Measurements from ENCODE around the gene B4GALNT3. TPM values are rescaled to one million over a fixed set of nuclear protein-coding genes. Genes with fewer than 3 reads are reported as not detected.

Gene B4GALNT3
- total RNA-seq, 1 donor from 2014 or later: 2.9 TPM

DNA sequence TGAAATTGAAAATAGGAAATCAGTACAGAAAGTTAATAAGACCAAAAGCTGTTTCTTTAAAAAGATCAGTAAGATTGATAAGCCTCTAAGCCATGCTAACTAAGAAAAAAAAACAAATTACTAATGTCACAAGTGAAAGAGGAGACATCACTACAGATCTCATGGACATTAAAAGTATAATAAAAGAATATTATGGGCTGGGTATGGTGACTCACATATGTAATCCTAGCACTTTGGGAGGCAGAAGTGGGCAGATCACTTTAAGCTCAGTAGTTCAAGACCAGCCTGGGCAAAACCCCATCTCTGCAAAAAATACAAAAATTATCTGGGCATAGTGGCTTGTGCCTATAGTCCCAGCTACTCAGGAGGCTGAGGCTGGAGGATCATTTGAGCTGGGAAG is 30.5 kb downstream of the B4GALNT3 start:
- no peak for TF ChIP-seq CTCF (IDR thresholded peaks at IDR 0.05)
- Mint-ChIP-seq H3K27ac (ENCODE audit: unreplicated experiment) (no peak overlapping the region), H3K9me3 (ENCODE audit: low read depth) (peaks cover 44% of the 10 kb centered on the region), H3K36me3 (ENCODE audit: low read depth) (peaks cover 13% of the 10 kb centered on the region), H3K27me3 (ENCODE audit: low read depth) (peaks cover 5% of the 10 kb centered on the region), H3K4me1 (ENCODE audit: low read depth) (peaks cover 3% of the 10 kb centered on the region), H3K4me3 (ENCODE audit: unreplicated experiment) (no peak overlapping the region)
- DNase-seq (ENCODE audit: low spot score): no peak

DNA sequence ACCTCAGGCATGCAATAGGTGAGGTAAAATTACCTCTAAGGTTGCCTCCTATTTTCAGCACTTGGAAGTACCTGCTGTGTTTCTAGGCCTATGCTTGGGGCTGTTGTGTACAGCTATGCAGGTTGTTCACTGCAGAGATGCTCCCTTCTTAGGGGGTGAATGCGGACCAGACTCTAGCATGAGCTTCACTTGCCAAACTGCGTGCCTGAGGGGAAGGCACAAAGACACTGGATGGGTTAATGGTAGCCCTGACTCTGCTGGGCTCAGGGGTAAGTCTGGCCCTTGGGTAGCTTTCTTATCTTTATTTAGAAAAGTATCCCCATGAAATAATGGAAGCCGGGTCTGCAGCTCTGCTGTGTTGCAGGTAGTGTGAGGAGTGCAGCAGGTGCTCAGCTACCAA is 35.7 kb downstream of the B4GALNT3 start:
- DNase-seq (ENCODE audit: low spot score): no peak
- Mint-ChIP-seq H3K4me3 (ENCODE audit: unreplicated experiment) (no peak overlapping the region), H3K27ac (ENCODE audit: unreplicated experiment) (no peak overlapping the region), H3K9me3 (ENCODE audit: low read depth) (peaks cover 18% of the 10 kb centered on the region), H3K27me3 (ENCODE audit: low read depth) (peaks cover 17% of the 10 kb centered on the region), H3K36me3 (ENCODE audit: low read depth) (peaks cover 5% of the 10 kb centered on the region), H3K4me1 (ENCODE audit: low read depth) (no peaks in the 10 kb centered on the region)
- TF ChIP-seq CTCF (IDR thresholded peaks at IDR 0.05): no peak

DNA sequence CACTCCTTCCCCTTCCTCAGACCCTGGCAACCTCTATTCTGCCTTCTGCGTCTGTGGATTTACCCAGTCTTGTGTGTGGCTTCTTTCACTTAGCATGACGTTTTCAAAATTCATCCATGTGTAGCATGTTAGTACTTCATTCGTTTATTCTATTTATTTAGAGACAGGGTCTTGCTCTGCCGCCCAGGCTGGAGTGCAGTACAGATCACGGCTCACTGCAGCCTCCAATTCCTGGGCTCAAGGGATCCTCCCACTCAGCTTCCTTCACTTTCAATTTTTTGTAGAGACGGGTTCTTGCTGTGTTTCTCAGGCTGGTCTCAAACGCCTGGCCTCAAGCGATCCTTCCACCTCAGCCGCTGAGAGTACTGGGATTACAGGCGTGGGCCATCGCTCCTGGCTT is 37.0 kb downstream of the B4GALNT3 start:
- Mint-ChIP-seq H3K9me3 (ENCODE audit: low read depth) (peaks cover 12% of the 10 kb centered on the region), H3K4me1 (ENCODE audit: low read depth) (no peaks in the 10 kb centered on the region), H3K27me3 (ENCODE audit: low read depth) (peaks cover 17% of the 10 kb centered on the region), H3K36me3 (ENCODE audit: low read depth) (peaks cover 5% of the 10 kb centered on the region), H3K4me3 (ENCODE audit: unreplicated experiment) (no peak overlapping the region), H3K27ac (ENCODE audit: unreplicated experiment) (no peak overlapping the region)
- no peak for TF ChIP-seq CTCF (IDR thresholded peaks at IDR 0.05)
- DNase-seq (ENCODE audit: low spot score): no peak

DNA sequence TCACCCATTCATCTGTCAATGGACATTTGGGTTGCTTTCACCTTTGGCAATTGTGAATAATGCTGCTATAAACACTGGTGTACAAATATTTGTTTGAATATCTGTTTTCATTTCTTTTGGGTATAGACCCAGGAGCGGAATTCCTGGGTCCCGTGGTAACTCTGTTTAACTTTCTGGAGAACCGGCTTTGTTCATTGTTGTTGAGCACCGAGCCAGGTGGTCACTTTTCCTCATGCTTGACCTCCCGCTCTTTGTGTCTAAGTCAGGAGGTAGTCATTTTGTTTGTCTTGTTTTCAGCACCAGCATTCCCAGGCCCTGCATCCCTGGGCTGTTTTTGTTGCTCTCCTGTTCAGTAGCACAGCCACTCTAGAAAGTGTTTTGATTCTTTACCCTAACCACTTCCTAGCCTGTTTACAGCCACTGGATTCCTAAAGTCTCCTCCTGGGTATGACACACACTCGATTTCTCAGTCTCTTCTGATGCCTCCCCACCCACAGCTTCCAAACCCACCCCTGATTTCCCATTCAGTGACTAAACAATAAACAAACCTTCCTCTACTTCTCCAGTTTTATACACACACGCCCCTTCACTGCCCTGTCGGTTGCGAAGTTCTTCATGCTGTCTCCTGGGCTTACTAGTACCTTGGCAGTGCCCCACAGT is 37.9 kb downstream of the B4GALNT3 start:
- H3K9me3 Mint-ChIP-seq (ENCODE audit: low read depth): peaks cover 6% of the 10 kb centered on the region
- no peak overlapping the region for H3K27ac Mint-ChIP-seq (ENCODE audit: unreplicated experiment)
- no peak overlapping the region for H3K4me3 Mint-ChIP-seq (ENCODE audit: unreplicated experiment)
- peaks cover 3% of the 10 kb centered on the region for H3K36me3 Mint-ChIP-seq (ENCODE audit: low read depth)
- DNase-seq (ENCODE audit: low spot score): no peak
- H3K27me3 Mint-ChIP-seq (ENCODE audit: low read depth): peaks cover 15% of the 10 kb centered on the region
- TF ChIP-seq CTCF (IDR thresholded peaks at IDR 0.05): no peak
- no peaks in the 10 kb centered on the region for H3K4me1 Mint-ChIP-seq (ENCODE audit: low read depth)

DNA sequence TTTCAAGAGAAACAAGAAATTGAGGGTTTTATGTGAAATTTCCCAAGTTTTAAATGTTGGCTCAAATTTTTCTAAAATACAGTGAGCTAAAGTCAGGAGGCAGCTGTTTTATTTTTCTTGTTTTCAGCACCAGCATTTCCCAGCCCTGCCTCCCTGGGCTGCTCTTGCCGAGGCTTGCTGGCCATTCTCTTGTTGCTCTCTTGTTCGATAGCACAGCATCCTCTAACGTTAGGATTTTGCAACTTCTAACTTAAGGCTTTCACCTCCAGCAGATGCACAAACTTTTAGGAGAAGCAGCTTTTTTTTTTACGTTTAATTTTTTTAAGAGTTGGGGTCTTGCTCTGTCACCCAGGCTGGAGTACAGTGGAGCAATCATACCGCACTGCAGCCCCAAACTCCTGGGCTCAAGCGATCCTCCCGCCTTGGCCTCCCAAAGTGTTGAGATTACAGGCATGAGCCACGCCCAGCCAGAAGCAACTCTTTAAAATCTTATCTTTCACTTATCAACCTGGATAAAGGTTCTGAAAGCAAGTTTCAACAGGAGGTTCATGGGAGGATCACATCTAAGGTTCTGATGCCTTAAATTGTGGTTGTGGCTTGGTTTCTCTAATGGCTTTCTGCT is 40.2 kb downstream of the B4GALNT3 start:
- no peaks in the 10 kb centered on the region for H3K36me3 Mint-ChIP-seq (ENCODE audit: low read depth)
- no peak for TF ChIP-seq CTCF (IDR thresholded peaks at IDR 0.05)
- no peaks in the 10 kb centered on the region for H3K9me3 Mint-ChIP-seq (ENCODE audit: low read depth)
- no peak overlapping the region for H3K27ac Mint-ChIP-seq (ENCODE audit: unreplicated experiment)
- H3K4me1 Mint-ChIP-seq (ENCODE audit: low read depth): peaks cover 8% of the 10 kb centered on the region
- no peak for DNase-seq (ENCODE audit: low spot score)
- H3K27me3 Mint-ChIP-seq (ENCODE audit: low read depth): peaks cover 16% of the 10 kb centered on the region
- no peak overlapping the region for H3K4me3 Mint-ChIP-seq (ENCODE audit: unreplicated experiment)
